AG09309 (cell line): ENCODE data around the gene SLIT3.

Experiments
- DNase-seq: peaks from one replicate; pipeline ENCODE4 v3.0.0-alpha.2; 2010; ENCODE audit warnings: low read depth
- H3K4me3 ChIP-seq: 2 replicates; pipeline ENCODE4 v1.5.1; 2011; ENCODE audit warnings: mild to moderate bottlenecking, low read depth, low read length, moderate library complexity; ENCODE audit not compliant: control insufficient read depth
- CTCF ChIP-seq: IDR thresholded peaks from 2 replicates; pipeline ENCODE4 v1.5.1; 2011; ENCODE audit warnings: mild to moderate bottlenecking, low read depth, low read length, inconsistent platforms; ENCODE audit not compliant: insufficient read depth, control insufficient read depth; ENCODE audit errors: missing control alignments

The SLIT3 gene

DNA sequence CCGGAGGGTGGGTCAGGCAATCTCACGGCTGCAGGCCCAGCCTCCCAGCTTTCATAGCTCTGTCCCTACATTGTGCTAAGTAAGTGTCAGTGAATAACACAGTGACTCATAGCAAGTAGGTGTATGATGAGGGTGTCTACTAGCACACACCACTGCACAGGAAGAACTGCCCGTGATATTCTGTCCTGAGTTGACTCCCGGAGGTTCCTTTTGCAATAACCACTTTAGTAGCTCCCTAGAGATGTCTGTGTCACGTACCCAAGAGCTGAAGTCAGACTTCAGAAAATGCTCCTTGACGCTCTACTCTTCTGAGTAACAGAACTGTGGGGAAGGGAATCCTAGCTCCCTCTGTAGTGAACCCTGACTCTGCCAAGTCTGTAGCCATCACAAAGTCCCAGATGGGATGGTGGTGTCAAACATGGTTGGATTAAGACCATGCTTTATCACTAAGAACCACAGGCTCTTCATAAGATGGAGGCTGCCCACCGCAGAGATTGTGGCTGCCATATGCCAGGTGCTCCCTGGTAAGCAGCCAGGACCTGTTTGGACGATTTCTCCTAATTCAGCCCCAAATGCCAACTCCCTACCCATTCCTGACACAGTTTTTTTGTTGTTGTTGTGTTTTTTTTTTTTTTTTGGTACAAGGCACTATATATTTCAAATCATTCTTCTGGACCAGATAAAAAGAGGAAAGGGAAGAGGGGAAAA is 369.1 kb downstream of the SLIT3 start:
- peak; percentile 71 for DNase-seq
- no peak overlapping the region for H3K4me3 ChIP-seq
- TF ChIP-seq CTCF, result no peak

- DNase-seq, result no peak
- H3K4me3 ChIP-seq, result no peak overlapping the region
- TF ChIP-seq CTCF, result no peak
These were observed 371.3 kb downstream of the SLIT3 start for GRCh38 chr5:168929656-168930055.

DNA sequence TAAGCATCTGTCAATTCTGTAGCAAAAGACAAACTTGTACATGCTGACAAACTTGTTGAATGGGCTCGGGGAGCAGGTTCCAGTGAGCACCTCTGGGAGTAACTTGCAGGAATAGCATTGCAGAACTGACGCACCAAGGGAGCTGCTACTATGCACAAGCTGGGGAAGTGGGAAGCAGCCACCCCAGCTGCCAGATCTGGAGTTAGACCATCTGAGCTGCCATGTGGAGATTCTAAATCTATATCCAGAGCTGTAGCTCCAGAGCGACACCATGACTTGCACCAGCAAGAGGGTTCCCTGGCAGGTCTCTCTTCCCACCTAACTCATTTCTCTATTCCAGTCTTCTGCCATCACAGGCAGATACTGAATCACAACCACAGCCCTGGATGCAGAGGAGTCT is 375.8 kb downstream of the SLIT3 start:
- no peak for DNase-seq
- TF ChIP-seq CTCF, result no peak
- H3K4me3 ChIP-seq, result no peak overlapping the region

DNA sequence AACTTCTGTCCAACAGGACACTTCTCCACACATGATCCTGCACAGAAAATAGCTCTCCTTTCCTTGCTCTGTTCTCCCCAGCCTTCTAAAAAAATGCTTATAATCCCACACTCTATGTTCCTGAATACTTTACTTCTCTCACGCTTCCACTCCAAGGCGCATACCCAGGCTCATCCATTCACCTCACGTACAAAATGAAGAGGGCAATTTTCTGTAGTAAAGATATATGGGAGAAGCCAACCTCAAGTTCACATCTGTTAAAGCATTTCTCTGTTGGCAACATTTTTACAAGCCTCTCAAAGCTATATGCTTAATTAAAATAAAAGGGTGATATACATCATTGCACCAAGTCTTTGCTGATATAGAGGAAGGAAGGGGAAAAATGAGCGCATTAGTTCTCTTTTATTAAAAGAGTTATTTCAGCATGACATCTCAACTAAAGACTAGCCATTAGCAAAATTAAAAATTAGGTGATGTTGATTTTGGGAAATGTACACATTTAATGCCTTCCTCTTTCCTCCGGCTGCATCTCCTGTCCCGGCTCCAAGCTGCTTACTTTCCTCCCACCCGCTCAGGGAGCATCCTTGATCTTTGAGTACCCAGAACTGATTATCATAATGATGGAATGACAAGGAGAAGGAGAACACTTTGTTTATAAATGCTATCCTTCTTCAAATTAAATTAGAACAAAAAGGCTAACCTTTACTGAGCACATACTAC is 379.6 kb downstream of the SLIT3 start:
- DNase-seq, result no peak
- no peak for TF ChIP-seq CTCF
- H3K4me3 ChIP-seq, result no peak overlapping the region

DNA sequence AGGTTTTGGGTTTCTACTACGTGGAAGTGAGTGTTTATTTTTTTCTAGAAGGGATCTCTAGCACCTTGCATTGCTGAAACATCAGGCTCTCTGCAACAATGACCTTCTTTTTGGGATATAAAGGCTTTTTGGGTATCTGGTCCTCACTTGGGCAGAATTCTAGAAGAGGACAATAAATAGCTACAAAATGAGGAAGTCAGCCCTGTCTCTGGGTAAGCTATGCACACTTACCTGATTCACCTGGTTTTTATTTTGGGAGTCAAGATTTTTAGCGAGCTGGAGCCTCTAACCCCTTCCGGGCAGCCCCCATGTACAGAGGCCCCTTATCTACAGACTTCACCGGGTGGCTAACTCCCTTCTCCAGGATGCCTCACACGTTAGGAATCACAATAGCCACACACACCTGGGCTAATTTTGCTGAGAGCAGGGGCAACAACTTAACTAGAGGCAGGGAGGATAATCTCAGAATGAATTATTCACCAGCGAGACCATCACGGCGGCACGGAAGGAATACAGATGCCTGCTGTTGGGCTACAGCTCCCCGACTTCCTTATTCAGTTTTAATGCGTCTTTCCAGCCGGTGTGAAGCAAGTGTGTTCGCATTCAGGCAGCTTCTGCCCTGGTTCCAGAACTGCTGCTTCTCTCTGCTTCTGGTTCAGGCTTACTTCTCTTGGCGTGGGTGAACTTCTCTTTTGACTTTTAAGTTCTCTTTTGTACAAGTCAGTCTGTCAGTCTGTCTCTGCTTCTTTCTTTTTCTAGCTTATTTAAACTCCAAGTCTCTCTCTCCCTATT is 380.7 kb downstream of the SLIT3 start:
- DNase-seq, result no peak
- no peak for TF ChIP-seq CTCF
- H3K4me3 ChIP-seq, result no peak overlapping the region

GRCh38 chr5:168917947-168918600 is 382.9 kb downstream of the SLIT3 start:
- TF ChIP-seq CTCF, result no peak
- H3K4me3 ChIP-seq, result no peak overlapping the region
- DNase-seq, result no peak
